ENCODE data around the gene GULP1. TPM values are rescaled to one million over a fixed set of nuclear protein-coding genes. Genes with fewer than 3 reads are reported as not detected.

GULP1 gene
- total and polyA plus RNA-seq, 2 of the 4 experiments (the other 2 are of a cell fraction): 24.4 to 40.1 TPM

DNA sequence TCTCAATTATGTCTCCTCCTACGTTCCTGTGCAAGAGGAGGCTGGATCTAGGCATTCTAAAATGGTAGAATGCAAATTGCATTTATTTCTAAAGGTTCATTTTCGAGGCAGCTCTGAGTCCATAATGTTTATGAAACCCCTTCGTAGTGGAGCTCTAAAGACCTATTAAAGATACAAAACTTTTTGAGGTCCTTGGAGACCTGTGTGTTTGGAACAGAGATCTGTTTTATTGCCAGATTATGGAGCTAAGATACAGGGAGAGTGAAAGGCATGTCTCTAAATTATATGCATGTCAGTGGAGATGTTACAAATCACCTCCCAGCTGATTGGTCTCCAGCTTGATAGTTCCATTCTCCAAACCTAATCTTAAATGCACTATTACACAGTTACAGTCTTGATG is 335.8 kb downstream of the GULP1 start:
- no peak overlapping the region for H2AFZ ChIP-seq (replicated peaks; ENCODE audit: low read length, poor library complexity)
- no peak overlapping the region for H3K4me3 ChIP-seq (ENCODE audit: insufficient read depth, low read depth, low read length)
- no peak overlapping the region for H3K56ac ChIP-seq (ENCODE audit: extremely low read depth, insufficient read depth, low read length)
- no peak overlapping the region for H3K23ac ChIP-seq (ENCODE audit: low read depth, low read length)
- H3K9ac ChIP-seq (ENCODE audit: low read depth, low read length): no peak overlapping the region
- in situ Hi-C loops (cut with MboI; ENCODE audit: low sequenced_read_pairs) (no loop called here), dilution Hi-C loops (cut with HindIII; ENCODE audit: low sequenced_read_pairs, unreplicated experiment) (no loop called here), intact Hi-C loops (cut with micrococcal nuclease) (no loop called here)
- H2AK9ac ChIP-seq (replicated peaks; ENCODE audit: low read depth, low read length, poor library complexity): no peak overlapping the region
- H4K8ac ChIP-seq (ENCODE audit: low read depth in 2 of 2, low read length in 2 of 2): no peak overlapping the region
- no peak overlapping the region for H4K5ac ChIP-seq (ENCODE audit: low read depth, low read length)
- H3K9me3 ChIP-seq (ENCODE audit: control insufficient read depth, insufficient read depth, low read length): no peaks in the 10 kb centered on the region
- H3K9me1 ChIP-seq (ENCODE audit: insufficient read depth, low read length): no peaks in the 10 kb centered on the region
- H2AK5ac ChIP-seq (ENCODE audit: low read depth, low read length): no peak overlapping the region
- CTCF ChIA-PET: no interaction called here
- no TSS peak for BruUV-seq (replicated peaks)
- H2BK20ac ChIP-seq (ENCODE audit: low read depth, low read length): no peak overlapping the region
- WGBS, 2 experiments (ENCODE audit: extremely low coverage in 2 of 2, insufficient read length in 1 of 2): no CpG with 5 or more reads among the region's 3 CpGs
- H3K14ac ChIP-seq (replicated peaks; ENCODE audit: low read depth, low read length): no peak overlapping the region
- H2BK15ac ChIP-seq (ENCODE audit: low read depth, low read length): no peak overlapping the region
- H3K36me3 ChIP-seq (ENCODE audit: control insufficient read depth, insufficient read depth, low read length): no peaks in the 10 kb centered on the region
- H4K91ac ChIP-seq (ENCODE audit: insufficient read depth, low read depth, low read length): no peak overlapping the region
- H3K18ac ChIP-seq (ENCODE audit: low read depth, low read length): no peak overlapping the region
- H3K4me1 ChIP-seq (ENCODE audit: control insufficient read depth, insufficient read depth, low read length): peaks cover 9% of the 10 kb centered on the region
- DNase-seq (no peak), ATAC-seq (ENCODE audit: low read depth) (no peak)
- no peak overlapping the region for H3K4me2 ChIP-seq (ENCODE audit: low read depth, low read length)
- no peak overlapping the region for H3K4ac ChIP-seq (ENCODE audit: low read depth, low read length)
- H4K20me1 ChIP-seq (ENCODE audit: insufficient read depth, low read length): no peaks in the 10 kb centered on the region
- no peak overlapping the region for H3K27ac ChIP-seq (ENCODE audit: insufficient read depth, low read length)
- TF ChIP-seq, protein P1, sequence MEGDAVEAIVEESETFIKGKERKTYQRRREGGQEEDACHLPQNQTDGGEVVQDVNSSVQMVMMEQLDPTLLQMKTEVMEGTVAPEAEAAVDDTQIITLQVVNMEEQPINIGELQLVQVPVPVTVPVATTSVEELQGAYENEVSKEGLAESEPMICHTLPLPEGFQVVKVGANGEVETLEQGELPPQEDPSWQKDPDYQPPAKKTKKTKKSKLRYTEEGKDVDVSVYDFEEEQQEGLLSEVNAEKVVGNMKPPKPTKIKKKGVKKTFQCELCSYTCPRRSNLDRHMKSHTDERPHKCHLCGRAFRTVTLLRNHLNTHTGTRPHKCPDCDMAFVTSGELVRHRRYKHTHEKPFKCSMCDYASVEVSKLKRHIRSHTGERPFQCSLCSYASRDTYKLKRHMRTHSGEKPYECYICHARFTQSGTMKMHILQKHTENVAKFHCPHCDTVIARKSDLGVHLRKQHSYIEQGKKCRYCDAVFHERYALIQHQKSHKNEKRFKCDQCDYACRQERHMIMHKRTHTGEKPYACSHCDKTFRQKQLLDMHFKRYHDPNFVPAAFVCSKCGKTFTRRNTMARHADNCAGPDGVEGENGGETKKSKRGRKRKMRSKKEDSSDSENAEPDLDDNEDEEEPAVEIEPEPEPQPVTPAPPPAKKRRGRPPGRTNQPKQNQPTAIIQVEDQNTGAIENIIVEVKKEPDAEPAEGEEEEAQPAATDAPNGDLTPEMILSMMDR (conservative IDR thresholded peaks at IDR 0.05; ENCODE audit: low read depth, low read length): no peak
- TF ChIP-seq POLR2A (IDR thresholded peaks at IDR 0.05; ENCODE audit: low read depth, low read length) (no peak), MXI1 (IDR thresholded peaks at IDR 0.05; ENCODE audit: borderline replicate concordance, low read depth, low read length) (no peak), RFX5 (IDR thresholded peaks at IDR 0.05; ENCODE audit: low read depth, low read length) (no peak), ELK1 (IDR thresholded peaks at IDR 0.05; ENCODE audit: borderline replicate concordance, low read depth, low read length) (no peak), RAD21 (IDR thresholded peaks at IDR 0.05; ENCODE audit: low read length) (no peak), USF2 (IDR thresholded peaks at IDR 0.05; ENCODE audit: low read depth, low read length) (no peak), FOS (IDR thresholded peaks at IDR 0.05; ENCODE audit: low read depth, low read length) (no peak), CHD1 (IDR thresholded peaks at IDR 0.05; ENCODE audit: low read depth, low read length) (no peak), MAFK (IDR thresholded peaks at IDR 0.05; ENCODE audit: low read depth, low read length) (no peak), BHLHE40 (IDR thresholded peaks at IDR 0.05; ENCODE audit: low read depth, low read length) (no peak), MAZ (IDR thresholded peaks at IDR 0.05; ENCODE audit: borderline replicate concordance, low read depth, low read length) (no peak), SMC3 (IDR thresholded peaks at IDR 0.05; ENCODE audit: low read depth, low read length) (no peak), RCOR1 (IDR thresholded peaks at IDR 0.05; ENCODE audit: insufficient replicate concordance, low read length) (no peak), NFE2L2 (IDR thresholded peaks at IDR 0.05; ENCODE audit: low read depth, low read length) (no peak), CEBPB (IDR thresholded peaks at IDR 0.05; ENCODE audit: low read depth, low read length) (no peak)
- no peaks in the 10 kb centered on the region for H3K27me3 ChIP-seq (ENCODE audit: control insufficient read depth, insufficient read depth, low read length)
- H2BK5ac ChIP-seq (ENCODE audit: low read depth, low read length, poor library complexity, severe bottlenecking): no peak overlapping the region
- no peaks in the 10 kb centered on the region for H3K79me1 ChIP-seq (ENCODE audit: low read depth in 1 of 2, low read length in 2 of 2)
- H2BK120ac ChIP-seq (ENCODE audit: low read depth, low read length): no peak overlapping the region
- POLR2A ChIA-PET (ENCODE audit: unreplicated experiment): interaction anchor here (0.9 kb wide), 1 partner anchor 17 kb away, joined by 6 read pairs; no protein-coding TSS in a partner anchor
